Testis (tissue), 2 donors: ENCODE measurements around the gene ARHGEF16.

Source experiments
- CTCF ChIP-seq, 3 experiments: fragments of 450-650 bp in 2 of 3; fragments of 200-600 bp in 1 of 3; sonication (generic) in 1 of 3; IDR thresholded peaks; one replicate each; pipeline ENCODE4 v1.5.1; 2016 to 2019; ENCODE audit warnings: antibody characterized with exemption in 3 of 3, mild to moderate bottlenecking in 2 of 3, moderate library complexity in 1 of 3
- POLR2A ChIP-seq: fragments of 450-650 bp; IDR thresholded peaks from one replicate; pipeline ENCODE4 v1.6.1; 2017; ENCODE audit warnings: antibody characterized with exemption, mild to moderate bottlenecking, moderate library complexity

- TF ChIP-seq CTCF (IDR thresholded peaks at IDR 0.05) (no peak), POLR2A (no peak)
These were observed 10.2 kb downstream of the ARHGEF16 start for GRCh38 chr1:3464649-3465025.
